ENCODE results near the gene RNF4. TPM values are rescaled to one million over a fixed set of nuclear protein-coding genes. Genes with fewer than 3 reads are reported as not detected.

Gene RNF4
- polyA plus RNA-seq, 4 donors, result 18.6 to 39.7 (median 26.8) TPM

DNA sequence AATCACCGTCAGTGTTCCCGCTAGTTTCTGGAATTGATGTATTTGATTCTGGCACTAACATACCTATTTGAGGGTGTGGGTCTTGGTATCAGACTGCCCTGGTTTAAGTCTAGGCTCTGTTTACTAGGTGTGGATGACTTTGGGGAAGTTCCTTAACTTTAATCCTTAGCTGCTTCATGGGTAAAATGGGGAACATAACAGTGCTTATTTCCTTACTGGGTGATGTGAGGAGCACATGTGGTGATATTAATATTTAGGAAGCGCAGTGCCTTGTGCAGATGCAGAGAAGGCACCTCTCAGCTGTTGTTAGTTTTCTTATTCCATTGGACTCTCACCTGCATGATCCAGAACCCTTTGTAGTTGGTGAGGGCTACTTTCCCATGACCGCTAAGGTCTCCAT is 17.1 kb downstream of the RNF4 start:
- FAIRE-seq (no peak), DNase-seq (no peak)
- no peak overlapping the region for H3K4me3 ChIP-seq (ENCODE audit: low read depth in 1 of 3, low read length in 3 of 3)
- H3K9me3 ChIP-seq (ENCODE audit: control insufficient read depth in 2 of 2, insufficient read depth in 1 of 2, low read depth in 1 of 2, low read length in 1 of 2), result no peaks in the 10 kb centered on the region
- WGBS, 3 donors, result 78 to 92% (median 88%) methylated on average over 4 of the region's 4 CpGs
- H3K27me3 ChIP-seq (ENCODE audit: control insufficient read depth in 3 of 3, insufficient read depth in 3 of 3, low read length in 3 of 3), result no peaks in the 10 kb centered on the region
- peaks cover 5 to 26% (median 7%) of the 10 kb centered on the region in 3 donors for H3K36me3 ChIP-seq (ENCODE audit: control insufficient read depth in 3 of 3, insufficient read depth in 2 of 3, low read depth in 1 of 3, low read length in 3 of 3)
- H3K27ac ChIP-seq (ENCODE audit: low read depth in 1 of 3, low read length in 2 of 3), result peak overlapping the region in 1 of 3 donors; percentile 22
- peaks cover 26 to 41% (median 37%) of the 10 kb centered on the region in 3 donors for H3K4me1 ChIP-seq (ENCODE audit: control insufficient read depth in 3 of 3, insufficient read depth in 2 of 3, low read depth in 1 of 3, low read length in 2 of 3)

DNA sequence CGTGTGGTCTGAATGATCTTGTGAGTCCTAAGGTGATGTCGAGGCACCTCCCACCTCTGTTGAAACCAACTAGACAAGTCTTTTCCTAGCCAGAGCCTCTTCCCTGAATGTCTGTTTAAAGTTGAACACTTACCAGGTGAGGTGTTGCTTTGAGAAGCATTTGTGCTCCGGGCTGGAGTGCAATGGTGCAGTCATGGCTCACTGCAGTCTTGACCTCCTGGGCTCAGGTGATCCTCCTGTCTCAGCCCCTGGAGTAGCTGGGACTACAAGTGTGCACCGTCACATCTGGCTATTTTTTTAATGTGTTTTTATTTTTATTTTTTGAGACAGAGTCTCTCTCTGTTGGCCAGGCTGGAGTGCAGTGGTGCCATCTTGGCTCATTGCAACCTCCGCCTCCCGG is 18.1 kb downstream of the RNF4 start:
- DNase-seq (peak in 1 of 2 donors; percentile 44), FAIRE-seq (no peak)
- WGBS, 3 donors, result 76 to 85% (median 79%) methylated on average over 6 of the region's 6 CpGs
- peaks cover 11 to 30% (median 12%) of the 10 kb centered on the region in 3 donors for H3K36me3 ChIP-seq (ENCODE audit: control insufficient read depth in 3 of 3, insufficient read depth in 2 of 3, low read depth in 1 of 3, low read length in 3 of 3)
- no peaks in the 10 kb centered on the region for H3K27me3 ChIP-seq (ENCODE audit: control insufficient read depth in 3 of 3, insufficient read depth in 3 of 3, low read length in 3 of 3)
- H3K27ac ChIP-seq (ENCODE audit: low read depth in 1 of 3, low read length in 2 of 3), result no peak overlapping the region
- peaks cover 20 to 32% (median 28%) of the 10 kb centered on the region in 3 donors for H3K4me1 ChIP-seq (ENCODE audit: control insufficient read depth in 3 of 3, insufficient read depth in 2 of 3, low read depth in 1 of 3, low read length in 2 of 3)
- no peaks in the 10 kb centered on the region for H3K9me3 ChIP-seq (ENCODE audit: control insufficient read depth in 2 of 2, insufficient read depth in 1 of 2, low read depth in 1 of 2, low read length in 1 of 2)
- no peak overlapping the region for H3K4me3 ChIP-seq (ENCODE audit: low read depth in 1 of 3, low read length in 3 of 3)

- WGBS, 3 donors, result 55 to 65% (median 64%) methylated on average over 6 of the region's 6 CpGs
- no peak overlapping the region for H3K4me3 ChIP-seq (ENCODE audit: low read depth in 1 of 3, low read length in 3 of 3)
- H3K27me3 ChIP-seq (ENCODE audit: control insufficient read depth in 3 of 3, insufficient read depth in 3 of 3, low read length in 3 of 3), result no peaks in the 10 kb centered on the region
- DNase-seq (no peak), FAIRE-seq (no peak)
- no peaks in the 10 kb centered on the region for H3K9me3 ChIP-seq (ENCODE audit: control insufficient read depth in 2 of 2, insufficient read depth in 1 of 2, low read depth in 1 of 2, low read length in 1 of 2)
- peaks cover 16 to 26% (median 23%) of the 10 kb centered on the region in 3 donors for H3K4me1 ChIP-seq (ENCODE audit: control insufficient read depth in 3 of 3, insufficient read depth in 2 of 3, low read depth in 1 of 3, low read length in 2 of 3)
- H3K36me3 ChIP-seq (ENCODE audit: control insufficient read depth in 3 of 3, insufficient read depth in 2 of 3, low read depth in 1 of 3, low read length in 3 of 3), result peaks cover 11 to 35% (median 16%) of the 10 kb centered on the region in 3 donors
- H3K27ac ChIP-seq (ENCODE audit: low read depth in 1 of 3, low read length in 2 of 3), result no peak overlapping the region
Observed at GRCh38 chr4:2487632-2488031, 18.7 kb downstream of the RNF4 start.

GRCh38 chr4:2489081-2489805 is 20.3 kb downstream of the RNF4 start:
- no peak overlapping the region for H3K4me3 ChIP-seq (ENCODE audit: low read depth in 1 of 3, low read length in 3 of 3)
- no peaks in the 10 kb centered on the region for H3K9me3 ChIP-seq (ENCODE audit: control insufficient read depth in 2 of 2, insufficient read depth in 1 of 2, low read depth in 1 of 2, low read length in 1 of 2)
- WGBS, 3 donors, result 91 to 93% (median 93%) methylated on average over 20 of the region's 20 CpGs
- H3K27me3 ChIP-seq (ENCODE audit: control insufficient read depth in 3 of 3, insufficient read depth in 3 of 3, low read length in 3 of 3), result no peaks in the 10 kb centered on the region
- peak overlapping the region in 1 of 3 donors; percentile 68 for H3K27ac ChIP-seq (ENCODE audit: low read depth in 1 of 3, low read length in 2 of 3)
- DNase-seq (no peak), FAIRE-seq (no peak)
- H3K4me1 ChIP-seq (ENCODE audit: control insufficient read depth in 3 of 3, insufficient read depth in 2 of 3, low read depth in 1 of 3, low read length in 2 of 3), result peaks cover 13 to 19% (median 15%) of the 10 kb centered on the region in 3 donors
- peaks cover 14 to 48% (median 20%) of the 10 kb centered on the region in 3 donors for H3K36me3 ChIP-seq (ENCODE audit: control insufficient read depth in 3 of 3, insufficient read depth in 2 of 3, low read depth in 1 of 3, low read length in 3 of 3)

DNA sequence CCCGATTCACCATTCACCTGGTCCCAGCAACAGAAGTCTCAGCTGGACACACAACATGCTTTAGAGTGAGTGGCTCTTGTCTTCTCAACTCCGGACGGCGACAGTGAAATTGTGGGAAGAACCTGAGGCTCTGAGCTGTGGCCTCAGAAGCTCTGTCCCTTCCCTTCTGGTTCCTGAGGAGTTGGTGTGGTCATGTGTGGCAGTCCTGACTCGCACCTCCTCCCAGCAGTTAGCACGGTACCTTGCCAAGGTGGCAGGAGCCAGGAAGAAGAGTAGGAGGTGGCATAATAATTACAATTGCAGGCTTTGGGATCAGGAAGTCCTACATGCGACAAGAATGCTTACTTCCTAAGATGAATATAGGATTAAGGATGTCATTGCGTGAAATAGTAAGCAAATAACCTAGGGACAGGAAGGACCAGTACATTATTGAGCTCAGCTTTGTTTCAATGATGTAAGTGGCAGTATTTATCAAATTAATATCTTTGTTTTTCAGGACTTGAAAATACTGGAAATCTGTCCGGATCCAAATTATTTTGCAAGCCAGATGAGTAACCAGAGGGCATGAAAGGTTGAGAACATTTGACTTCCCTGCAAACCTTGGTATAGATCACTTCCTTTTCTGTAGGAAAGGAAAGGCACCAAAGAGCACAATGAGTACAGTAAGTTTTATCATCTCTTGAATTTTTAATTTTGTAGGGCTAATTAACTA is 21.1 kb downstream of the RNF4 start:
- Histone ChIP-seq H3K9me3 (ENCODE audit: control insufficient read depth in 2 of 2, insufficient read depth in 1 of 2, low read depth in 1 of 2, low read length in 1 of 2) (no peaks in the 10 kb centered on the region), H3K36me3 (ENCODE audit: control insufficient read depth in 3 of 3, insufficient read depth in 2 of 3, low read depth in 1 of 3, low read length in 3 of 3) (peaks cover 14 to 52% (median 20%) of the 10 kb centered on the region in 3 donors), H3K27ac (ENCODE audit: low read depth in 1 of 3, low read length in 2 of 3) (peak overlapping the region in 2 of 3 donors; percentile 22 to 68), H3K27me3 (ENCODE audit: control insufficient read depth in 3 of 3, insufficient read depth in 3 of 3, low read length in 3 of 3) (no peaks in the 10 kb centered on the region), H3K4me3 (ENCODE audit: low read depth in 1 of 3, low read length in 3 of 3) (no peak overlapping the region), H3K4me1 (ENCODE audit: control insufficient read depth in 3 of 3, insufficient read depth in 2 of 3, low read depth in 1 of 3, low read length in 2 of 3) (peaks cover 7 to 15% (median 13%) of the 10 kb centered on the region in 3 donors)
- 80 to 82% (median 81%) methylated on average over 9 of the region's 9 CpGs for WGBS, 3 donors
- DNase-seq (no peak), FAIRE-seq (no peak)

DNA sequence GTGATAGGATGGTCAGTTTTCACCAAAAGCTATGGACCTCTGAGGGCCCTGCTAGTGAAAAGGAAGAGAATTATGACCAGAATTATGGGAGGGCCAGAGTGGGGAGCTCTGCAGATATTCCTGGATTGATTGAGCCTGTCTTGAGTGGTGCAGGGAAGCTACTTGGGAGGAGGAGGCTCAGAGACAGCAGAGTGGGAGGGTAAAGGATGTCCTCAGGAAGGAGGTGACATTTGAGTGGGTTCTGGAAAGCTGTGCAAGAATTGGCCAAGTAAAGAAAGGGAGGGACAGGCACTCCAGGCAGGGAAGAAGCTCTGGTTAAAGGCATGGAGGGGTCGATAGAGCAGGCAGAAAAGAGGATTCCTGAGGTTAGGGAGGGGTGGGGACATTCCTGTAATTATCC is 24.1 kb downstream of the RNF4 start:
- FAIRE-seq, result no peak
- H3K4me3 ChIP-seq (ENCODE audit: low read depth in 1 of 3, low read length in 3 of 3), result no peak overlapping the region
- H3K9me3 ChIP-seq (ENCODE audit: control insufficient read depth in 2 of 2, insufficient read depth in 1 of 2, low read depth in 1 of 2, low read length in 1 of 2), result no peaks in the 10 kb centered on the region
- 84 to 100% (median 85%) methylated on average over 1 of the region's 1 CpG for WGBS, 3 donors
- DNase-seq, result no peak
- peaks cover 0 to 2% (median 2%) of the 10 kb centered on the region in 3 donors for H3K4me1 ChIP-seq (ENCODE audit: control insufficient read depth in 3 of 3, insufficient read depth in 2 of 3, low read depth in 1 of 3, low read length in 2 of 3)
- H3K27ac ChIP-seq (ENCODE audit: low read depth in 1 of 3, low read length in 2 of 3), result no peak overlapping the region
- H3K27me3 ChIP-seq (ENCODE audit: control insufficient read depth in 3 of 3, insufficient read depth in 3 of 3, low read length in 3 of 3), result no peaks in the 10 kb centered on the region
- H3K36me3 ChIP-seq (ENCODE audit: control insufficient read depth in 3 of 3, insufficient read depth in 2 of 3, low read depth in 1 of 3, low read length in 3 of 3), result peaks cover 21 to 71% (median 28%) of the 10 kb centered on the region in 3 donors

DNA sequence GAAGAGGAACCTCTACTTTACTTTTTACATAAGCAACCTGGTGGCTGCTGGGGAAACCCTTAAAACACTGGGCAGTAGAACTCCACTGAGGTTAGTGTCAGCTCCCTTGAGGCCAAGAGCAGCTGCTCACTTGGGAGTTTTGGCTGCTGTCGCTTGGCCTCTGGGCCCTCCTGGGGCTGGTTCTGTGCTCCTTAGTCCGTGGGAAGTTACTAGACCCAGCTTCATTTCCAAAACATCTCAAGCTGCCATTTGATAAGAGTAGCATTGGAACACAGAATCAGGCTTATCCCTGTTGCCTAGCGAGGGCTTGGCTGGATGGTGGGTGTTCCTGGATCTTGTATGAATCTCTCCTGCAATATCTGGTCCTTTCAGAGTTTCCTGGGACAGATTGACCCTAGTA is 26.1 kb downstream of the RNF4 start:
- DNase-seq (no peak), FAIRE-seq (no peak)
- Histone ChIP-seq H3K27ac (ENCODE audit: low read depth in 1 of 3, low read length in 2 of 3) (no peak overlapping the region), H3K4me3 (ENCODE audit: low read depth in 1 of 3, low read length in 3 of 3) (no peak overlapping the region), H3K36me3 (ENCODE audit: control insufficient read depth in 3 of 3, insufficient read depth in 2 of 3, low read depth in 1 of 3, low read length in 3 of 3) (peaks cover 21 to 75% (median 30%) of the 10 kb centered on the region in 3 donors), H3K4me1 (ENCODE audit: control insufficient read depth in 3 of 3, insufficient read depth in 2 of 3, low read depth in 1 of 3, low read length in 2 of 3) (peaks cover 0 to 2% (median 0%) of the 10 kb centered on the region in 3 donors), H3K9me3 (ENCODE audit: control insufficient read depth in 2 of 2, insufficient read depth in 1 of 2, low read depth in 1 of 2, low read length in 1 of 2) (no peaks in the 10 kb centered on the region), H3K27me3 (ENCODE audit: control insufficient read depth in 3 of 3, insufficient read depth in 3 of 3, low read length in 3 of 3) (no peaks in the 10 kb centered on the region)
- WGBS, 3 donors, result 79 to 96% (median 80%) methylated on average over 3 of the region's 3 CpGs

DNA sequence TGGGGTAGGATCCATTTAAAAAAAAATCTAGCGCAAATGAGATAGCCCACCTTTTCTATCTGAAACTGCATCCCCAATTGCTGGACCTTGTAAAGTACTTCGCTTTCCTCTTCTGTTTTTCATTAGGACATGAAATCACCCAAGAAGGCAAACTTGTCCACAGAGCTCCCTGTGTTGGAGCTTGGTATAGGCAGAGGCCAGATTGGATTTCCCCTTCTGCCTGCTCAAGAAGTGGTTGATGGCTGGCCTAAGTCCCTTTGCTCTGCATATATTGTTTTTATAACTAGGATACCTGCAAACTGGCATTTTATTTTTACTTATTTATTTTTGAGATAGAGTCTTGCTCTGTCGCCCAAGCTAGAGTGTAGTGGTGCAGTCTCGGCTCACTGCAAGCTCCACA is 28.4 kb downstream of the RNF4 start:
- DNase-seq (no peak), FAIRE-seq (no peak)
- Histone ChIP-seq H3K27me3 (ENCODE audit: control insufficient read depth in 3 of 3, insufficient read depth in 3 of 3, low read length in 3 of 3) (no peaks in the 10 kb centered on the region), H3K4me1 (ENCODE audit: control insufficient read depth in 3 of 3, insufficient read depth in 2 of 3, low read depth in 1 of 3, low read length in 2 of 3) (peaks cover 0 to 2% (median 0%) of the 10 kb centered on the region in 3 donors), H3K4me3 (ENCODE audit: low read depth in 1 of 3, low read length in 3 of 3) (no peak overlapping the region), H3K36me3 (ENCODE audit: control insufficient read depth in 3 of 3, insufficient read depth in 2 of 3, low read depth in 1 of 3, low read length in 3 of 3) (peaks cover 16 to 76% (median 17%) of the 10 kb centered on the region in 3 donors), H3K9me3 (ENCODE audit: control insufficient read depth in 2 of 2, insufficient read depth in 1 of 2, low read depth in 1 of 2, low read length in 1 of 2) (no peaks in the 10 kb centered on the region), H3K27ac (ENCODE audit: low read depth in 1 of 3, low read length in 2 of 3) (no peak overlapping the region)
- WGBS, 3 donors, result 95 to 97% (median 96%) methylated on average over 4 of the region's 4 CpGs

Data from small intestine (tissue), 7 donors.